Embryonic facial prominence (tissue), 1 donor: ENCODE results near the gene SNX2.
"Not testable (repeated sequence)": the region's sequence is repeated elsewhere in the genome, so short reads cannot be mapped to it uniquely, and the experiment has no call there.

Experiments
- DNase-seq: peaks from one replicate; pipeline ENCODE4 v3.0.0-alpha.2; 2016; ENCODE audit errors: extremely low spot score

SNX2 gene, protein sequence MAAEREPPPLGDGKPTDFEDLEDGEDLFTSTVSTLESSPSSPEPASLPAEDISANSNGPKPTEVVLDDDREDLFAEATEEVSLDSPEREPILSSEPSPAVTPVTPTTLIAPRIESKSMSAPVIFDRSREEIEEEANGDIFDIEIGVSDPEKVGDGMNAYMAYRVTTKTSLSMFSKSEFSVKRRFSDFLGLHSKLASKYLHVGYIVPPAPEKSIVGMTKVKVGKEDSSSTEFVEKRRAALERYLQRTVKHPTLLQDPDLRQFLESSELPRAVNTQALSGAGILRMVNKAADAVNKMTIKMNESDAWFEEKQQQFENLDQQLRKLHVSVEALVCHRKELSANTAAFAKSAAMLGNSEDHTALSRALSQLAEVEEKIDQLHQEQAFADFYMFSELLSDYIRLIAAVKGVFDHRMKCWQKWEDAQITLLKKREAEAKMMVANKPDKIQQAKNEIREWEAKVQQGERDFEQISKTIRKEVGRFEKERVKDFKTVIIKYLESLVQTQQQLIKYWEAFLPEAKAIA

DNA sequence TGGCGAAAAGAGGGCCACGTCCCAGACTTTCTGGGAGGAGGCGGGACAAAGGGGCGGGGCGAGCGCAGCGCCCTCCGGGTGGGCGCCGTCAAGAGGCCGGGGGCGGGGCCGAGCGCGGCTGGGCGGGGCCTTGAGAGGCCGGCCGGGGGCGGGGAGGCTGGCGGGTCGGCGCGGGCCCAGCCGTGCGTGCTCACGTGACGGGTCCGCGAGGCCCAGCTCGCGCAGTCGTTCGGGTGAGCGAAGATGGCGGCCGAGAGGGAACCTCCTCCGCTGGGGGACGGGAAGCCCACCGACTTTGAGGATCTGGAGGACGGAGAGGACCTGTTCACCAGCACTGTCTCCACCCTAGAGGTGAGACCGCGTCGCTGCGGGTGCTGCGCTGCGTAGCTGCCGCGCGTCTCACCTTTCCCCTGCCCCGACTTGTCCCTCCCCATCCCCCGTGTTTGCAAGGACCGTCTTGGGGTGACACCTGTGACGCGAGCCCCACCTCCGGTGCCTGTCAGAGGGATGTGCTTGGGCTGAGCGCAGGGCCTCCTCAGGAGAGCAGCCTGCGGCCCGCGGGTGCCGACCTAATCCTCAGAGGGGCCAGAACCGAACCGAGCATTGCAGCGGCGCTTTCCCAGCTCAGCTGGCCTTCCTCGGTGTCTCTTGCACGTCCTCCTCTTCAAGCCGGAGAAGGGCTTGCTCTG, at the start of gene SNX2:
Gene SNX2 (plus strand): TSS at position 220 of the 689 bp plus-strand sequence. CDS start 24 bp downstream, at position 244.
- DNase-seq: peak; percentile 83

- no peak for DNase-seq
These were observed 47.8 kb upstream of the SNX2 start for GRCh38 chr5:122727112-122727541.

GRCh38 chr5:122730037-122730436, 44.8 kb upstream of the SNX2 start:
- no peak for DNase-seq

GRCh38 chr5:122730456-122730855, 44.4 kb upstream of the SNX2 start:
- DNase-seq: no peak

DNA sequence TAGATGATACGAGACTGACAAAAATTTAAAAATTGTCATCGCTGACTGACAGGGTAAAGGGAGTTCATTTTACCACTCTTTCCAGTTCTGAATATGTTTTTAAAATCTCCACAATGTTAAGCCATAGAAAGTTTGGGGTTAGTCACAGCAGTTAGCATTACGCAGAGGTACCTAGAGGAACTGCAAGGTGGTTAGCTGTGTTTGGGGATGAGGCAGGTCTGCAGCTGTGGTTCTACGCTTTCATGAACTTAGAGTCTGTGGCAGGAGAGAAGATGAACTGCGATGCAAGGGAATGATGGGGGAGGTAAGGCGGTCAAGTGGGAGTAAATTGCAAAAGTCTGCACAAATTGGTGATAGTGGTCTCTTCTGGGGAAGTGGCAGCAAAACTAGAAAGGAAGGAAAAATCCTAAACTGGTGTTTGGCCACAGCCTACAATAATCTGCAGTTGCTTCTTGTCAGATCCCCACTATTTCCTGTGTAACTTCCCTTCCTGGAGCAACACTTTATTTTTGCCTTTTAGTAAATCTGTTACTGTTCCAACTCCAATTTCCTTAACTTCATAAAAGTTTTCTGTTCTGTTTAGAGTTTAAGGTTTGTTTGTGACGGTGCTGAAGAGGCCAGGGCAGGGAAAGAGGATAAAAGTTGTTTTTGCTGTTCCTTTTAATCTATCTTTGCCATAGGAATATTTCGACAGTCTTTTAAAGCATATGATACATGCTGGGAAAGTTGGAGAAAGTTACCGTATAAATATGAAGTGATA, 38.6 kb upstream of the SNX2 start:
- DNase-seq: no peak

DNA sequence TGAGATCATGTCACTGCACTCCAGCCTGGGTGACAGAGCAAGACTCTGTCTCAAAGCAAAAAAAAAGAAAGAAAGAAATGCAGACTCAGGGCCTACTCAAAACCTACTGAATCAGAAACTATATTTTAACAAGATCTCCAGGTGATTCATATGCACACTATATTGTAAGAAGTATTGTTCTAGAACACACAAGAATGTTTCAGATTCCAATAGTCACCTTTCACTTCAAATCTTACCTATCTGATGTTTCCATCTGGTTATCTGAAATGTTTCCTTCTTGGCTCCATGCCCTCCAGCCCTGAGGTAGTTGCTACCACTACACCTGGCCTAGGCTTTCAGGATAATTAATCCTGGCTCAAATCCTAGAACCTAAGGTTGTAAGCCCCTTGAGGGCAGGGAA, 36.8 kb upstream of the SNX2 start:
- no peak for DNase-seq

DNA sequence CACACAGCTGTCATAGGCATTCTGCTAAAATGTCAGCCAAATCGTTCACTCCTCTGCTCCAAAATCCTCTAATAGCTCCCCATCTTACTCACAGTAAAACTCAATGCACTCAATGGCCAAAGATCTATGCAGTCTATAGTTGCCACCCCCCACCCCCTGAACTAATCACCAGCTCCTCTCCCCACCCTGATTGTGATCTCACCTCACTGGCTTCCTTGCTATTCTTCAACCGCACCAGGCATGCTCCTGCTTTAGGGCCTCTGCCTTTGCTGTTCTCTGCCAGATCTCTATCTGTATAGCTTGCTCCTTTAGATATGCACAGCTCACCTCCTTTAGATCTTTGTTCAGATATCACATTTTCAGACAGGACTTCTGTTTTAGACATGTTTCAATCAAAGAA, 33.2 kb upstream of the SNX2 start:
- DNase-seq: no peak

GRCh38 chr5:122743261-122743660, 31.6 kb upstream of the SNX2 start:
- no peak for DNase-seq

DNA sequence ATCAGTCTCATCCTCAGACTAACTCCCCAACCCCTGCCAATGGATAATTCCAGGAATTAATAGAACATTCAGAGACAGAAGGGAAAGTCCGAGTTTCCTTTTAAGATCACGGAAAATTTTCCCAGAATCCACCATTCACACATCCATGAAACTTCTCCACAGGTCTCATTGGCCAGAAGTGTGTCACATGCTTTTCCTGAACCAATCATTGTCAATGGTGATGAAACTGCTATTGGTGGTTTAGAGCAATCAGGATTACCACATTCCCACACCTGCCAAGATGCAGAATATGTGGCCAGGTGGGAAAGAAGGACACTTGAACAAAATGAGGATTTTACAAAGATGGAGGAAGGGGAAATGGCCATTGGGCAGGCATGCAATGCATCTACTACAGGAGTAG, 29.3 kb upstream of the SNX2 start:
- DNase-seq: no peak

DNA sequence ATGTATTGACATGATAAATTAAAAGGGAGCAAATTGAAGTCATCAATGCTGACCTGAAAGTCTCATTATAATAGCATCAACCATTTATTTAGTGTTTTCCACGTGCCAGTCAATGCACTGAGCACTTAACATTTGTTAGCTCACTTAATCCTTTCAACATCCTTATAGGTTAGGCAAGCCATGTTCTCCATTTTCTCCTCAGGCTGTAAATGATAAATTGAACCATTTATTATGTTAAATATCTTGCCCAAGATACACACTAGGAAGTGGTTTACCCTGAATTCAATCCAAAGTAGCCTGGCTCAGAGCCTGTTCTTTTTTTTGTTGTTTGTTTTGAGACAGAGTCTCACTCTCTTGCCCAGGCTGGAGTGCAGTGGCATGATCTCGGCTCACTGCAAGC, 25.0 kb upstream of the SNX2 start:
- no peak for DNase-seq

DNA sequence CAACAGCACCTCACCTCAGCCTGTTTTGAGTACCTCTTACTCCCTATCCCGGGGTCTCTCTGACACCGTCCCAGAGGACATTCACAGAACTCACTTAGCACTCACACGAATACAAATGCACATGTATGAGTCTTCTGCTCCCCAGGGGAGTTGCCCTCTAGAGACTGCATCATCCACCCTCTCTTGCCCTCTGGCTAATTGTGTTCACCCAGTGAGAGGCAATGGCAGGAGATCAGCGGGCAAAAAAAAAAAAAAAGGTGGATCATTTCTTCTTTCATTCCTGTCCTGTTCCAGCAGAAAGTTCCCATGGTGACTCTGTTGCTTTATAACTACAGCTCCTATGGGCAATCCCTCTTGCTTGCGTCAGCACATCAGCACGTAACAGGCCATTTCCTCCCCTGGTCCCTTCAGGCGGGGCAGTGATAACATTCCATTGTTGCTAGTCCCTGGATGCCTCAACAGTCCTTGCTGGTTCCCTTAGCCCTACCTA, 23.5 kb upstream of the SNX2 start:
- DNase-seq: no peak

- no peak for DNase-seq
These were observed 21.4 kb upstream of the SNX2 start for GRCh38 chr5:122753500-122753899.

DNA sequence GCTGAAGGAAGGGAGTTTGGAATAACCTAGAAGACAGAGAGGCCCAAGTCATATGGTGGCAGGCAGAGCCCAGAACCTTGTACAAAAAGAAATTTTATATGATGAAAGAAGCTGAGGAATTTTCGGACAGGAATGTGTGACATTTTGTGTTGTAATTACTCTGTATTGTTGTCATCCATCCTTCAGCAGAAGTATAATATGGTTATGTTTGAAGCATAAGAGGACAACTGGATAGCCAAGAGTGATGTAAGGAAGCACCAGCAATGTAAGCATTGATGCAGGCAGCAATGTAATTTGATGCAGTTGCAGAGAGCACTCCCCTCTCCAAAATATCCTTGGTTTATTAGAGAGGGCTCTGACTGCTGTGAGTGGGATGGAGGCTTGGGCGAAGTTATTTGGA, 19.1 kb upstream of the SNX2 start:
- no peak for DNase-seq

DNA sequence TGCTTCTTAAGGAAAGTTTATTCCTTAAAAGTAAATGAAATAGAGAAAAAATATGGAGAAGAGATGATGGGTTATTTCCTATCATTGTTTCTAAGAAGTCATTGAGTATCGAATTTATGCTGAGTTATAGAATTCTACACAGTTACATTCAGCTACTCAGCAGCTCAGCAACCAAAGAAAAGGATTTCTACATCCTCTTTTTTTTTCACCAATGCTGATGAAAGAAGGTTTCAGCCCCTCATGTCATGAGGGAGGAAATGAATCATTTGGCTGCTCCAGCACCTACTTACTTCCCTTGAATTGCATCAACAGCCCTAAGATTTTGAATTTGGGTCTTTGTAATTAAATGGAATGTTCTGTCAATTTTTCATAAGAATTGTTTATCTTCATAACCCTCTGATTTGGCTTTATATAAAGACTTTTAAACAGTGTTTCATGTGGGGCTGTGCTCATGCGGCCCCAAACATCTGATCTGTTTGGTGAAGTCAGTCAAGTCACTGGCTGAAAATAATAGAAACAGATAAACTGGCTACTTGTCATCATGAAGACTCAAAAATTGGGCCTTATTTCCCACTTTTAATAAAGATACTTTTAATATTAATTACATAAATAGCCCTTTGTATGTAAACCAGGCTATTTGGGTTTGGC, 18.5 kb upstream of the SNX2 start:
- no peak for DNase-seq

DNA sequence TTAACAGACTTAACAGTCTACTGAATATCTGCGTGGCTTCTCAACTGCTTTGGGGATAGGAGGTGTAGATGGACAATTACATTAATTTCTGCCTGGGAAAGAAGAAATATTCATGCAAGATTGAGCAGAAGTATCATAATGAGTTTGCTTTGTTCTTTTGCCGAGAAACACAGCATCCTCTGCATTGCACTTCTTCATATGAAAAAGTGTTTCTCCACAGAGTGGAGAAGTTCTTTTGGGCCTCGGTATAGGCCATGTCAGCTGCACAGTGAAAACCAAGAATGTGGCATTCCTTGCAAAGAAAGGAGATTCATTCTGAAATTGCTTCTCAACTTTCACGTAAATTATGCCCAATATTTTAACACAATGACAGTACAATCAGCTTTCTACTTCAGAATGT, 17.6 kb upstream of the SNX2 start:
- DNase-seq: no peak

DNA sequence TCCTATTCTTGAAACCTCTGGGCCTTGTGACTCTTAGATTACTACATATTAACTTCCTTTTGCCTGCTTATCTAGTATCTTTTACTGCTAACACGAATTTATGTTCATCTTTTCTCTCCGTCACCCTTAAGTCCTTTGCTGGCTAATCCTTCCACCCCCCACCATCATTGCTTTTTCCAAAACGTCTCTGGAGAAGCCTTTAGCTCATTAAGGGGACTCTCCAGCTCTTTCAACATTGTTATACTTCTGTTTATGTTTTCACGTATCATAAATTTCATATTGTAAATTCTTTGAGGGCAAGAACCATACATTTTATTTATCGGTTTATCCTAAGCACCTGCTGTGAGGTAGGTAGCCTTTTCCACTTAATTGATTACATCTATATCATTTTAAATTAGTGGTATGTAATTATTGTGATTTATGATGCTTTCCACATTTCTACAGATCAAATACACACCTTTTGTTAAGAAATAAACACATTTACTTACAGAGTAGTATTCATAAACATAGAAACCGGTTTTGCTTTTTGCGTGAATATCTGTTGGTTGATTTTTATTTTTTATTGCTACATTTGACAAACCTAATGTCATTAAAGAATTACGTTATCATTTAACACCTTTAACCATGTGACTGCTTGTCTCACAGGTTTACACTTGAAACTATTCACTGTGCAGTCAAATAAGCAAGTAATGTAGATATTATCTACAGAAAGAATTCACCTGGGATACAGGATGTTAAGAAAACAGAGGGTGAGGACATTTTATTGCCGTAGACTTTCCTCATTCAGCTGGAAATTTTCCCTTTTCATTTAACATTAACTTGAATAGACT, 15.4 kb upstream of the SNX2 start:
- no peak for DNase-seq

DNA sequence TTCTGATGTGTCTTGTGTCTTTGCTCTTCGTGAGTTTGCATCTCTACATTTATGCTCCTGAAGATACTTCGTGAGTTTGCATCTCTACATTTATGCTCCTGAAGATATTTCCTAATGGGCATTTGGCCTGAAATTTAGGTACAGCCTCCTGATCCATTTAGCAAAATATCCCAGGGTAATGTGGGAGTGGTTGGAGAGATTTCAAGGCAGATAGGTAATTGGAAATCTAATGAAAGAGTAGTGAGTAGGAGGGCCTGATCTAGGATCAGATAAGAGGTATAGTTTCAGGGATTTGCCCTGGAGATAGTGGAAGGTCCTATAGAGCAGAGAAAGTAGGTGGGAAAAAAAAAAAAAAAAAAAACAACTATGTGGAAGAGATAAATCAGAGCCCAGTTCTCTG, 14.6 kb upstream of the SNX2 start:
- no peak for DNase-seq

- DNase-seq: no peak
These were observed 13.8 kb upstream of the SNX2 start for GRCh38 chr5:122761115-122761514.

DNA sequence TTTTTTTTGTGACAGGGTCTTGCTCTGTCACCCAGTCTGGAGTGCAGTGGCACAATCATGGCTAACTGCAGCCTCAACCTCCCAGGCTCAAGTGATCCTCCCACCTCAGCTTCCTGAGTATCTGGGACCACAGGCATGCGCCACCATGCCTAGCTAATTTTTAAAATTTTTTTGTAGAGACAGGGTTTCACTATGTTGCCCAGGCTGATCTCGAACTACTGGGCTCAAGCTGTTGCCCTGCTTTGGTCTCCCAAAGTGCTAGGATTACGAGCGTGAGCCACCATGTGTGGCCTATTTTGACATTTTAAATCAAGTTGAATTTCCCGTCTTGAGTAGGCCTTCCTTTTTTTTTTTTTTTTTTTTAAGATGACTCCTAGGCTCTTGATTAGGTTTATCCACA, 13.0 kb upstream of the SNX2 start:
- not testable (repeated sequence) for DNase-seq

DNA sequence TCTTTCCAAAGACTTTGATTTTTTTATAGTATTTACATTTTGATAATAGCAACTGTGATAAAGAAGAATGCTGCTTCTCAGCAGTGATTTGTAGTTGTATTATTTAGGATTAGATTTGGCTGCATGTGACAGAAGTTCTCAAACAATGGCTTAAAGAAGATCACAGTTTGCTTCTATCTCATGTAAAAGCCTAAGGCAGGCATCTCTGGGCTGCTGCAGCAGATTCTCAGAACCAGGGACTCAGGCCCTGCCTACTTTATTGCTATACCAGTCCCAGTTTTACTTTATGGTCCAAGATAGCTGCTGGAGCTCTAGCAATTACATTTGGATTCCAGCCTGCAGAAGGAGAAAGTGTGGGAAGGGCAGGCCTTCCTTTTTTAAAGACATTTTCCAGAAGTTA, 8.8 kb upstream of the SNX2 start:
- DNase-seq: no peak

DNA sequence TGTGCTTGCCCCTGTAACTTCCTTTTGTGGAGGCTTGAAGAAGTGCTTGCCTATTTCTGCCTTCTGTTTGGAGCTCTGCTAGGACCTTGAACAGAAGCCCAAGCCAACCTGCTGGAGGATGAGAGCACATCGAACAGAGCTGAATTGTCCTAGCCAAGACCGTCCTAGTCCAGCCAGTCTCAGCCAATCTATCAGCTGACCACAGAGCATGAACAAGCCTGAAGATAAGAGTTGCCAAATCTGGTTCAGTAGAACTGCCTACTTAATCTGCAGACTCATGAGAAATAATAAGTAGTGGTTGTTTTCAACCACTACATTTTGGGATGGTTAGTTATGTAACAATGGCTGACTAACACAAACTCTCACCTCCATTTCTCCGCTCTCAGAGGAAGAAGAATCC, 4.4 kb upstream of the SNX2 start:
- DNase-seq: no peak
